Common myeloid progenitor, CD34-positive (primary cell): ENCODE measurements around the gene RND2.
"Not testable (repeated sequence)": the region's sequence is repeated elsewhere in the genome, so short reads cannot be mapped to it uniquely, and the experiment has no call there.

Experiments used
- CTCF ChIA-PET: fragments of 350-600 bp; sonication (Branson Sonifier 250); formaldehyde crosslinking; loops from one replicate; lab custom pipeline; 2021; ENCODE audit warnings: antibody characterized with exemption; lab: Charles Lee
- POLR2A ChIA-PET: fragments of 350-600 bp; sonication (Branson Sonifier 250); formaldehyde crosslinking; loops from one replicate; lab custom pipeline; 2021; ENCODE audit warnings: antibody characterized with exemption; lab: Charles Lee
- DNase-seq, 3 donors: peaks; one replicate each; pipeline versions ENCODE4 v3.0.0 to v3.0.0-alpha.2; 2013
- H3K27ac ChIP-seq, 2 experiments: 1 replicate in 1 of 2; 2 replicates in 1 of 2; pipeline ENCODE4 v1.7.0; 2013; ENCODE audit warnings: inconsistent platforms in 2 of 2, low read length in 2 of 2, mild to moderate bottlenecking in 2 of 2, low read depth in 1 of 2, moderate library complexity in 1 of 2; ENCODE audit not compliant: severe bottlenecking in 2 of 2, insufficient read depth in 1 of 2, poor library complexity in 1 of 2
- H3K27me3 ChIP-seq, 5 experiments: replicated peaks in 2 of 5; 1 replicate in 3 of 5; 2 replicates in 2 of 5; pipeline versions ENCODE4 v1.6.1 to v1.7.0; 2013; ENCODE audit warnings: low read length in 4 of 5, mild to moderate bottlenecking in 2 of 5, moderate library complexity in 2 of 5, inconsistent platforms in 1 of 5; ENCODE audit not compliant: insufficient read depth in 5 of 5, control insufficient read depth in 4 of 5
- H3K36me3 ChIP-seq, 4 experiments: 1 replicate in 2 of 4; 2 replicates in 2 of 4; pipeline versions ENCODE4 v1.6.1 to v1.7.0; 2013; ENCODE audit warnings: low read length in 3 of 4, control low read depth in 1 of 4, mild to moderate bottlenecking in 1 of 4; ENCODE audit not compliant: control insufficient read depth in 4 of 4, insufficient read depth in 4 of 4
- H3K4me1 ChIP-seq, 4 experiments: 1 replicate in 3 of 4; 2 replicates in 1 of 4; pipeline versions ENCODE4 v1.6.1 to v1.7.1; 2013; ENCODE audit warnings: low read length in 3 of 4, mild to moderate bottlenecking in 3 of 4, control low read depth in 1 of 4, inconsistent platforms in 1 of 4, moderate library complexity in 1 of 4; ENCODE audit not compliant: control insufficient read depth in 4 of 4, insufficient read depth in 4 of 4; ENCODE audit errors: control extremely low read depth in 1 of 4
- H3K4me3 ChIP-seq, 7 experiments: 1 replicate in 4 of 7; 2 replicates in 3 of 7; pipeline versions ENCODE4 v1.5.1 to v1.7.0; 2013; ENCODE audit warnings: mild to moderate bottlenecking in 7 of 7, low read length in 6 of 7, moderate library complexity in 6 of 7, inconsistent platforms in 2 of 7, low read depth in 2 of 7, control low read depth in 1 of 7; ENCODE audit not compliant: insufficient read depth in 4 of 7, control insufficient read depth in 1 of 7; ENCODE audit errors: extremely low read depth in 1 of 7
- H3K9me3 ChIP-seq, 5 experiments: 1 replicate in 4 of 5; 2 replicates in 1 of 5; pipeline versions ENCODE4 v1.6.1 to v1.7.1; 2013; ENCODE audit warnings: low read length in 4 of 5, mild to moderate bottlenecking in 2 of 5, inconsistent platforms in 1 of 5, low read depth in 1 of 5, moderate library complexity in 1 of 5; ENCODE audit not compliant: control insufficient read depth in 4 of 5, insufficient read depth in 2 of 5; ENCODE audit errors: control extremely low read depth in 1 of 5
- WGBS: methylation state at CpG from one replicate; pipeline ENCODE4 v1.1.5; 2013; ENCODE audit not compliant: insufficient coverage; 5-methylcytosine and 5-hydroxymethylcytosine counted together

The RND2 gene

DNA sequence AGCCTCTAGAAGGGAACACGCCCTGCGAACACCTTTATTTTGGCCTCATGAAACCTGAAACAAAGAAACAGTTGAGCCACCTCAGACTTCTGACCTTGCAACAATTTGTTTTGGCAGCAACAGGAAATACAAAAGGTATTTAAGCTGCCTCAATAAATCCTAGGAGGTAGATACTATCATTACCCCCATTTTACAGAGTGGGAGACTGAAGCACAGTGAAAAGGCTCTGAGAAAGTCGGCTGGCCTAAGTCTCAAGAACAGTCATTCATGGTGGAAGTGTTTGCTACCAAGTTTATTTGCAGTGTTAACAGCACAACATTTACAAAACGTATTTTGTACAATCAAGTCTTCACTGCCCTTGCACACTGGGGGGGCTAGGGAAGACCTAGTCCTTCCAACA, 19.0 kb downstream of the RND2 start:
- Histone ChIP-seq H3K4me1 (no peaks in the 10 kb centered on the region), H3K36me3 (peaks cover 11 to 41% (median 13%) of the 10 kb centered on the region in 4 experiments), H3K27me3 (no peaks in the 10 kb centered on the region), H3K4me3 (no peak overlapping the region), H3K27ac (no peak overlapping the region), H3K9me3 (no peaks in the 10 kb centered on the region)
- POLR2A ChIA-PET, result no interaction called here
- CTCF ChIA-PET, result no interaction called here
- whole genome bisulfite sequencing, result 100% methylated on average over 1 of the region's 4 CpGs
- DNase-seq, result no peak

- no peaks in the 10 kb centered on the region for H3K27me3 ChIP-seq
- H3K4me1 ChIP-seq, result no peaks in the 10 kb centered on the region
- no peak for DNase-seq
- H3K9me3 ChIP-seq, result no peaks in the 10 kb centered on the region
- WGBS, result no CpG with 5 or more reads among the region's 1 CpG
- H3K36me3 ChIP-seq, result peaks cover 6 to 61% (median 34%) of the 10 kb centered on the region in 4 experiments
- CTCF ChIA-PET, result no interaction called here
- H3K27ac ChIP-seq, result no peak overlapping the region
- POLR2A ChIA-PET, result no interaction called here
- no peak overlapping the region for H3K4me3 ChIP-seq
These were observed 26.9 kb downstream of the RND2 start for GRCh38 chr17:43051969-43052368.

- H3K9me3 ChIP-seq, POLR2A ChIA-PET, H3K4me3 ChIP-seq, H3K4me1 ChIP-seq, CTCF ChIA-PET, H3K27ac ChIP-seq, DNase-seq, H3K27me3 ChIP-seq: not testable (repeated sequence)
- WGBS, result 100% methylated on average over 2 of the region's 7 CpGs
- H3K36me3 ChIP-seq, result peaks cover 4 to 57% (median 29%) of the 10 kb centered on the region in 4 experiments
These were observed 28.0 kb downstream of the RND2 start for GRCh38 chr17:43053008-43053407.

- CTCF ChIA-PET, result interaction anchor here (1.0 to 1.4 kb wide), 2 partner anchors 32 to 64 kb away, joined by 3 read pairs; no protein-coding TSS in a partner anchor
- Histone ChIP-seq H3K4me1 (no peaks in the 10 kb centered on the region), H3K9me3 (no peaks in the 10 kb centered on the region), H3K27me3 (no peaks in the 10 kb centered on the region), H3K27ac (no peak overlapping the region), H3K4me3 (no peak overlapping the region), H3K36me3 (peaks cover 2 to 59% (median 16%) of the 10 kb centered on the region in 4 experiments)
- WGBS, result 97% methylated on average over 6 of the region's 7 CpGs
- no peak for DNase-seq
- POLR2A ChIA-PET, result interaction anchor here (0.5 to 0.6 kb wide), 5 partner anchors 19 to 366 kb away, joined by 3 to 4 read pairs (median 3); no protein-coding TSS in a partner anchor
These were observed 31.0 kb downstream of the RND2 start for GRCh38 chr17:43056051-43056450.

GRCh38 chr17:43062984-43063638, 38.1 kb downstream of the RND2 start:
- ChIA-PET POLR2A (no interaction called here), CTCF (interaction anchor here (0.9 kb wide), 1 partner anchor 20 kb away, joined by 3 read pairs; no protein-coding TSS in a partner anchor)
- no peak for DNase-seq
- no peaks in the 10 kb centered on the region for H3K9me3 ChIP-seq
- 96% methylated on average over 7 of the region's 10 CpGs for WGBS
- no peaks in the 10 kb centered on the region for H3K27me3 ChIP-seq
- no peak overlapping the region for H3K4me3 ChIP-seq
- no peaks in the 10 kb centered on the region for H3K4me1 ChIP-seq
- H3K27ac ChIP-seq, result no peak overlapping the region
- peaks cover 0 to 46% (median 6%) of the 10 kb centered on the region in 4 experiments for H3K36me3 ChIP-seq

DNA sequence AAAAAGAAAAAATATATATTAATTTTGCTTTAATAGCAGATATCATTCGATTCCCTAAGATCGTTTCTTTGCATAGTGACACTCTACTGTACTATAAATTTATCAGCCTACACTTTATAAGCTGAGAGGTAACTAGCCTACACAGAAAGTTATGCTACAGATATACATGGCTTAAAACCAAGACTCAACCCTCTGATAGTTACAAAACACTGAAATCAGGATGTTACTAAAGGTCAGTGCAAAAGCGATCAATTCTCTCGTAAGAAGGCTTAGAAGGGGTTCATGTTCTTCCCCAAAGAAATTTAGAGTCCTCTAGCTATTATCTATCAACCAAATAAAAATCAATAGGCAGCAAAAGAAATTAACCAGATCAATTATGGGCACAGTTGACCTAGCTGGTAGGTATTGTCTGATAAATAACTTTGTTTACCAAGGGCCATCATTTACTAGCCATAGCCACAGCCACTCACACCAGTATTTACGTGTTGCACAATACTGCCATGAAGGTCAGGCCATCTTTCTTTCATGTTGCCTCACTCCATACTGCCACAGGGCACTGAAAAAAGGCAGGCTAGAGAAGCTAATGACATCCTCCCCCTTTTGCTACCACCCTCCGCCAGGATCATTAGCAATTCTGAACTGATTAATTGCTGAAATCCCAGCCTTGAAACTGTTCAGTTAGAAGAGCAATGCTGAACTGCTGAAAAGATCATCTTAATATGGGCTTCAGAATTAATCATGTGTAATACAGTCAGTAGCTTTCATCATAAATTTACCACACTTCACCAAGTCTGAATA, 43.7 kb downstream of the RND2 start:
- DNase-seq, result no peak
- H3K36me3 ChIP-seq, result peaks cover 8 to 47% (median 13%) of the 10 kb centered on the region in 4 experiments
- H3K9me3 ChIP-seq, result no peaks in the 10 kb centered on the region
- H3K27ac ChIP-seq, result no peak overlapping the region
- H3K4me1 ChIP-seq, result no peaks in the 10 kb centered on the region
- H3K4me3 ChIP-seq, result no peak overlapping the region
- ChIA-PET POLR2A (no interaction called here), CTCF (interaction anchor here (1.4 kb wide), 1 partner anchor 144 kb away, joined by 3 read pairs; no protein-coding TSS in a partner anchor)
- WGBS, result 100% methylated on average over 3 of the region's 6 CpGs
- no peaks in the 10 kb centered on the region for H3K27me3 ChIP-seq
